Heart left ventricle (tissue), 13 donors: Measurements from ENCODE around the gene CACNA2D3.

Experiments used
- CTCF ChIP-seq, 12 donors: fragments of 200-600 bp; sonication (generic) in 4 of 12; IDR thresholded peaks; one replicate each; pipeline versions ENCODE4 v1.5.0 to v1.8.0; 2018 to 2022; ENCODE audit warnings: antibody characterized with exemption in 12 of 12, mild to moderate bottlenecking in 5 of 12
- POLR2A ChIP-seq, 2 donors: fragments of 450-650 bp; IDR thresholded peaks; one replicate each; pipeline ENCODE4 v1.6.1; 2017; ENCODE audit warnings: antibody characterized with exemption in 2 of 2, mild to moderate bottlenecking in 2 of 2, moderate library complexity in 2 of 2
- donor health status: ischemic (EF 13 %, LVEDD 7.1; RV severe dilation, severe dysfunction).
- donor health status: DM: no; HTN: yes; CAD: no.
- donor health status: DM: no; HTN: no; CAD: no.
- donor health status: ischemic (EF 25% LVEDD 6.9; RV normal size, moderate dysfunction).
- donor health status: ischemic (EF 25% LVEDD 5.7; RV mildly dilated, moderate dysfunction).
- donor health status: ischemic (EF 35%, LVEDD 5.7; RV mildly dilated, moderate dysfunction).
- donor health status: nonischemic (EF 11% LVEDD 7.7; RV severe dilation, severe dysfunction).
- donor health status: DM: yes; HTN: yes; CAD: no.
- donor health status: PGD.
- donor health status: ischemic (EF 29% LVEDD 5.4; RV normal size, mild dysfunction).
- donor health status: nonischemic (EF 23%, LVEDD 6.1; RV moderate dilation, normal function).

GRCh38 chr3:54665016-54665600 is 542.8 kb downstream of the CACNA2D3 start:
- TF ChIP-seq POLR2A (IDR thresholded peaks at IDR 0.05) (no peak), CTCF (IDR thresholded peaks at IDR 0.05) (no peak)
